ENCODE results near the gene ZFYVE27.
A peak's percentile ranks its signal among the peaks of the same experiment; 100 is the strongest.

ZFYVE27 gene

DNA sequence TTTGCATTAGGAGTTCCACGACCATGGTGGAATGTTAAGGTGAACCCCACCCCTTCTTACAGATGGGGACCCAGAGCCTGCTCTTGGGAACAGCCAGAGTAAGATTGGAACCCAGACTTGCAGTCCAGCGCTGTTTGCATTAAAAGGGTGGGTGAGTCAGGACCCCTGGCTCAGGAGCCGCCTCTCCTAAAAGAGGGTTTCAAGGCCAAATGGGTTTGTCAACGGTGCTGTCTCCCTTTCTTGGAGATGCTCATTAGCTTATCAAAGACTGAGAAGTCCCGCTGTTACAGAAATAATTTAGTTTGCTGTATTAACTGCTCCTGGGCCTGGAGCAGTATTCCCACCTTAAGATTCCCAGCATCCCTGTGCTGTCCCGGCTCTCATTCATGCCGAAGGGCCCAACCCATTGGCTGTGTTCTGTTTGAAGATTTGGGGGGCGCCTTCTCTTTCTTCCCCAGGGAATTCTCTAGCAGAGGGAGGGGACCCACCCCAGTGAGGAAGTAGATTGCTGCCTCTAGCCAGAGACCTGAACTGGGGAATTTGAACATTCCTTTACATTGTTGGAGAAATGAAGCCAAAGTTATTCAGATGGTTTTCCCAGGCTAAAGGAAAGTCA, 21.6 kb upstream of the ZFYVE27 start:
- no peak for DNase-seq

- DNase-seq: no peak
Observed at GRCh38 chr10:97717627-97718026, 19.3 kb upstream of the ZFYVE27 start.

DNA sequence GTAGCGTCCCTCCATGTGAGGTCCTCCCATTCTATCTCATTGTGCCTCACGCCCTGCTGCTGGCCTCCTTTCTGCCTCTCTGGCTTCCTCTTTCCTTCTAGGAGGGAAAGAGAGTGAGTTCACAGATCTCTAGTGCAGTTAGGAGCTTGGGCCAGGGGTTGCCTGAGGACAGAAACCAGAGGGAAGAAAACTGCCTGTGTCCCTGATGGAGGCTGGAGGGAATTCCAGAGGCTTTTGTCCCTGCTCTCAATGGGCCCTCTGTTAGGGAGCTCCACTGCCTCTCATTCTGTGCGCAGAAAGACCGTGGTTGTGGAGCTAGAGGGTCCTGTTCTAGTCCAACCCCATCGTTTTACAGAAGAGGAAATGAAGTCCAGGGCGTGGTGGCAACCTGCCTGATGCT, 18.8 kb upstream of the ZFYVE27 start:
- no peak for DNase-seq

- DNase-seq: peak; percentile 52 to 79 (median 63)
Observed at GRCh38 chr10:97718659-97719142, 18.2 kb upstream of the ZFYVE27 start.

- no peak for DNase-seq
Observed at GRCh38 chr10:97719602-97720001, 17.3 kb upstream of the ZFYVE27 start.

- no peak for DNase-seq
Observed at GRCh38 chr10:97721871-97722780, 14.8 kb upstream of the ZFYVE27 start.

GRCh38 chr10:97723001-97723400, 13.9 kb upstream of the ZFYVE27 start:
- DNase-seq: no peak

DNA sequence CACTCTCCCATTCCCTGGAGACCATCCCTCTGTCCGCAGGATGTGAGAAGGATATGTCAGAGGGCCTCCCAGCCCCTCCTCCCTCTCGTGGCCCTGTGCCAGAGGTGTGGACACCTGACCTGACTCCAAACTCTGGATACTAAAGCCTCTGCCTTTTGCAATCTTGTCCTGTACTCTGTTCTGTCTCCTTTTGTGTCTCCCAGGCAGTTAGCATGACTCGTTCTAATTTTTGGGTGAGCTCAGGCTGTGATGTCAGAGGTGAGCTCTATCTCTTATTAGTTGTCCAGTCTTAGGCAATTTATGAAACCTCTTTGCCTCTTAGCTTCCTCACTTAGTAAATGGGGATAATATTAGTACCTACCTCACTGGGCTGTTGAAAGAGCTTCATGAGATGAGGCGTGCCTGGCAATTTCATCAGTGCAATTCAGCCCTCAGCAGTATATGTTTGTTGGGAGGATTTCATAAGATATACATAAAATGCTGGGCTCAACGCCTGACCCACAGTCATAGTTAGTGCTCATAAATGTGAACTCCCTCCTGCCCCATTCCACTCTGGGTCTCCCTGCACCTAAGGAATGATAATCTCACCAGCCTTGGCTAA, 12.5 kb upstream of the ZFYVE27 start:
- no peak for DNase-seq

DNA sequence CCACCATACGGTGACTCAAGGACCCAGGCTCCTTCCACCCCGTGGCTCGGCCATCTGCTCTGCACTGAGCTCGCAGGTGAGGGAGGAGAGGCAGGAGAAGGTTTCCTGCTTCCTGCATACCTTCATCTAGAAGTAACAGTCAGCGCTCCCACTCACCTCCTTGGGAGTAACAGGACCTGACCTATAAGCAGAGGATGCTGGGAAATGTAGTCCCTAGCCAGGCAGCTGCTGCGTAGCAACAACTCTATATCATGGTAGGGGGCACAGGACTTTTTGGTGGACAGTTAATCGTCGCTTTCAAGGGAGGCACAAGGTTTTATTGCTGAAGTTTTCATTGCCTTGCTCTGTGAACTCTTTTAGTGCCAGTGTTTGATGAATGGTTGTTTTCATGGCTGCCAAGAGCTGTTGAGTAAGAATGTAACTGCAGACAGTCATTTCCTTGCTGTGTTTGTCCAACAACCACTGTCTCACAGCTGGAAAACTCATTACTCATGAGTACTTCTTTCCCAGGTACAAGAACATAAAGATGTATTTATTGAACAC, 10.2 kb upstream of the ZFYVE27 start:
- DNase-seq: peak in 1 of 3 experiments; percentile 22

DNA sequence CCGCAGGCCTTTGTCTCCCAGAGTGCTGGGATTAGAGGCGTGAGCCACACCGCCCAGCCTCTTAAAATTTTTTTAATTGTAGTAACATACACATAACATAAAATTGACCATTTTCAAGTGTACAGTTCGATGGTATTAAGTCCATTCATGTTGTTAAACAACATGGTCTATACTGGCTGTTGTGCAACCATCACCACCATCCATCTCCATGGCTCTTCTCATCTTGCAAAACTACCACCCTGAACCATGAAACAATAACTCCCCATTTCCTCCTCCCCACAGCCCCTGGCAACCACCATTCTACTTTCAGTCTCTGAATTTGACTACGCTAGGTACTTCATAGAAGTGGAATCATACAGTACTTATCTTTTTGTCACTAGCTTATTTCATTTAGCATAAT, 7.9 kb upstream of the ZFYVE27 start:
- no peak for DNase-seq

DNA sequence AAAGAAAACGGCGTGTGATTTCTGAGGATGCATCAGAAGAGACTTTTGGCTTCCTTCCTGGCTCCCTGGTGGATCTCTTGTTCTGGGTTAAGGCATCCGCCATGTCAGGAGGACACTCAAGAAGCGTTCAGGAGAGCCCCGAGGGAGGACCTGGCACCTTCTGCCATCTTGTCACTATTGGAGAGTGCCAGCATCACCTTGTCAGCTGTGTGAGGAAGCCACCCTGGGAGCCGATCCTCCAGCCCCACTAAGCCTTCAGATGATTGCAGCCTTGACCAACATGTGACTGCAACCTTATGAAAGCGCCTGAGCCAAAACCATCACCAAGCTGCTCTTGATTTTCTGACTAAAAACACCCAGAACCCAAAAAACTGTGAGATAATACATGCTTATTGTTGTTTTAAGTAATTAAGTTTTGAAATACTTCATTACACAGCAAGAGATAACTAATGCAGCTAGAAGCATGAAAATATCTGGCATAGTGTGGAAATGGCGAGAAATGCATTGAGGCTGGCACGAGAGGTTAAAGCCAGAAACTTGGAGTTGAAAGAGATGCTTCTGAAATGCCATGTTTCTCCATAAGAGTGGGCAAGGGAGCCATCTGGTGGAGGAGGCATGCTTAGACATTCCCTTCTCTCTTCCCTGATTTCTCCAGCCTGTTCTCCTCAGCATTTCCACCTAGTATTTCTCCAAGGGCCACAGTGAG, 5.4 kb upstream of the ZFYVE27 start:
- peak; percentile 24 to 80 (median 59) for DNase-seq

DNA sequence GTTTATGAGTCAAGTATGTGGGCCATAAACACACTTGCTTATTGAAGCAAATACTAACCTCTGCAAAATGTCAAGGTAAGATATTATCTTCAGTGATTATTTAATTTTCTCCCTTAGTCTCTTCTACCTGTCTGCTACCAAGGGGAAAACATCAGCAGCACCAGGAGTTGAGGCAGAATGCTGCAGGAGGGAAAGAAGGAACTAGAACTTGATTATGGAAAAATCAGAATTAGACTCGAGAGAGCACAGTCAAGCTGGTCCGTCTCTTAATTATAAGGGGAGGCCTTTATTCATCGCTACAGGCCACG, 4.9 kb upstream of the ZFYVE27 start:
- no peak for DNase-seq

- DNase-seq: no peak
Observed at GRCh38 chr10:97733256-97733655, 3.7 kb upstream of the ZFYVE27 start.

DNA sequence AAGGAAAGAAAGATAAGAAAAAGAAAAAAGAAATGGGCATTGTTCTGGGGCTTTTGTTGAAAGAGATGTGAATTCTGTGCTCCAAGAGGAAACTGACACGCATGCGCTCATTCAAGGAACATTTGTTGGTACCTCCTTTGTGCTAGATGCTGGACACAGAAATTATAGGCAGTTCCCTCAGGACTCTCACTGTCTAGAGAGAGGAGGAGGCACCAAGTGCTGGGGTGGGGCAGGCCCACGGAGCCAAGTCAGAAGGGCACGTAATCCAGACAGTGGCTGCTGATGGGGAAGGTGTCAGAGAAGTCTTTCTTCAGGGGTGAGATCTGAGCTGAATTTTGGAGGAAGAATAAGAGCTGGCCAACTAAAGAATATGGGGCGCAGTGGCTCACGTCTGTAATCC, 2.9 kb upstream of the ZFYVE27 start:
- no peak for DNase-seq

DNA sequence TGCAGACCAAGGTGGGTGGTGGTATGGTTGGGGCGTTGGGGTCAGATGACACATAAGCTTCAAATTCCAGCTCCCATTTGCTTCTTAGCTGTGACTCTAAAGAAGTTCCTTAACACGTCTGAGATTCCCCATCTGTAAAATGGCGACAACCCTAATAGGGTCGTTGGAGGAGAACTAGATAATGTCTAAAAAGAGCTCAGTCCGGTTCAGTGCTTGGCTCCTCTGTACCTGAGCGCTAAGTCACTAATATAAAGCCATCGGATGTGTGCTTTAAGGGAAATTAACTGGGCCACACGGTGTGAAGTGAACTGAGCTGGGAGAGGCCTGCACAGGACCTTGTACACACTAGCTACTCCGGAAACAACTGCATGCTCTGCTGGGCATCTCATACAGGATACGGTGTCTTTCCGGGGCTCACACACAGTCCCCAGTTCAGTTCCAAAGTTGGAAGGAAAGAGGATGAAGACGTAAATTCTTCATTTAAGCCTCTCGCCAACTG, 476 bp upstream of the ZFYVE27 start:
- peak in 1 of 3 experiments; percentile 80 for DNase-seq

GRCh38 chr10:97737770-97738265, 890 bp downstream of the ZFYVE27 start:
- DNase-seq: no peak

DNA sequence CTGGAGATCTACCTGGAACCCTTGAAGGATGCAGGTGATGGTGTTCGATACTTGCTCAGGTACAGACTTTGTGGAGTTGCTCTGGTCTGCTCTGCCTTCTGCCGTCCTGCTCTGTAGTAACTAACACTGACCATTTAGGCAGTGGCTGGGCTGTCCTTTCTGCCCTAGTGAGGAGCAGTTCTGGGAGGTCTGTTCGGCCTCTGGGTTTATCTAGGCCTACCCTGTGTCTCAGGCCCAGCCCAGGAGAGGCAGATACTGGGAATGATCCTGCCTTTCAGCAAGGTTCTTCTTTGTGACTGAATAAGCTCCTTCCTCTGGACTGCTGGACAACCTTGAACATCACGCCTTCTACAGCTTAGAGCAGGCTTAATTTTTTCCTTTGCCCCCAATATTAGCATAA, 1.7 kb downstream of the ZFYVE27 start:
- no peak for DNase-seq

GRCh38 chr10:97740613-97741012, 3.7 kb downstream of the ZFYVE27 start:
- peak in 1 of 3 experiments; percentile 53 for DNase-seq

- DNase-seq: no peak
Observed at GRCh38 chr10:97743169-97743943, 6.4 kb downstream of the ZFYVE27 start.

GRCh38 chr10:97744405-97745035, 7.6 kb downstream of the ZFYVE27 start:
- DNase-seq: no peak

DNA sequence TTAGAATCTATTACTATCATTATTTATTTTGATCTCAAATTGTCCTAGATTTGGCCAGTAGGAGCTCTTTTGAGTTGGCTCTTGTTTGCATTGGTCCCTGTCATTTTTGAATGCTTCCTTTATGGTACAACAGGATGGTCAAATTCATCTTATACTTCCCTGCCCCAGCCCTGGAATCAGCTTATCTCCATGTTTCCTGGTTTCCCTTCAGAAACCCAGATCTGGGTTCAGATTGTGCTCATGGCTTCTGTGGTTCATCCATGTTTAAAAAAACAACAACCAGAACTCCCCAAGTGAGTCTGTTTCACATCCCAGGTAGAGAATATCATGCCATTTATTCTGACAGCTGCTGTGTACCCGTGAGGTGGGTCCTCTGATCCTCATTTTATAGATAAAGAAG, 10.6 kb downstream of the ZFYVE27 start:
- DNase-seq: no peak

All from NCI-H1417 (cell line).